Neural cell (in vitro differentiated cells): ENCODE measurements around the gene ABT1. TPM values are rescaled to one million over a fixed set of nuclear protein-coding genes. Genes with fewer than 3 reads are reported as not detected.

Experiments
- H2AFZ ChIP-seq: fragments of 200-600, 300-800 bp; sonication (generic), shearing (Covaris generic); 2 replicates; pipeline ENCODE4 v1.6.0; 2014; ENCODE audit warnings: low read depth, mild to moderate bottlenecking, antibody characterized with exemption, low read length, moderate library complexity
- H3F3A ChIP-seq: fragments of 200-600 bp; shearing (Covaris generic); 2 replicates; pipeline ENCODE4 v1.6.1; 2016; ENCODE audit warnings: mild to moderate bottlenecking, moderate library complexity, mixed read lengths, antibody characterized with exemption, low read length; ENCODE audit not compliant: insufficient read depth, poor library complexity, severe bottlenecking
- H3K27ac ChIP-seq: fragments of 200-600, 300-800 bp; sonication (generic), shearing (Covaris generic); 2 replicates; pipeline ENCODE4 v1.5.1; 2014; ENCODE audit warnings: mild to moderate bottlenecking, low read length, moderate library complexity
- H3K27me3 ChIP-seq: fragments of 300-800, 200-600 bp; sonication (generic), shearing (Covaris generic); 2 replicates; pipeline ENCODE4 v1.6.0; 2014; ENCODE audit warnings: mild to moderate bottlenecking, low read depth, low read length, moderate library complexity; ENCODE audit not compliant: insufficient read depth
- H3K36me3 ChIP-seq: fragments of 300-800, 200-600 bp; sonication (generic), shearing (Covaris generic); 2 replicates; pipeline ENCODE4 v1.5.1; 2014; ENCODE audit warnings: mild to moderate bottlenecking, antibody characterized with exemption, low read length, moderate library complexity; ENCODE audit not compliant: insufficient read depth
- H3K4me2 ChIP-seq: fragments of 300-800, 200-600 bp; sonication (generic), shearing (Covaris generic); 2 replicates; pipeline ENCODE4 v1.6.0; 2014; ENCODE audit warnings: mild to moderate bottlenecking, low read length
- H3K4me3 ChIP-seq: fragments of 300-800, 200-600 bp; sonication (generic), shearing (Covaris generic); 2 replicates; pipeline ENCODE4 v1.5.1; 2014; ENCODE audit warnings: mild to moderate bottlenecking, low read length, moderate library complexity
- H3K79me2 ChIP-seq: fragments of 200-600 bp; shearing (Covaris generic); replicated peaks from 2 replicates; pipeline ENCODE4 v1.6.0; 2014; ENCODE audit warnings: mild to moderate bottlenecking, low read length, moderate library complexity; ENCODE audit not compliant: insufficient read depth
- H3K9ac ChIP-seq: fragments of 300-800, 200-600 bp; sonication (generic), shearing (Covaris generic); 2 replicates; pipeline ENCODE4 v1.6.1; 2016; ENCODE audit warnings: mild to moderate bottlenecking, low read length, mixed read lengths
- H3K9me2 ChIP-seq: fragments of 200-600 bp; shearing (Covaris generic); 2 replicates; pipeline ENCODE4 v1.6.1; 2016; ENCODE audit warnings: mild to moderate bottlenecking, low read length, mixed read lengths; ENCODE audit not compliant: insufficient read depth
- H3K9me3 ChIP-seq: fragments of 200-600, 300-800 bp; sonication (generic), shearing (Covaris generic); 2 replicates; pipeline ENCODE4 v1.6.1; 2016; ENCODE audit warnings: mild to moderate bottlenecking, mixed run types, low read length, moderate library complexity, mixed read lengths
- H4K20me1 ChIP-seq: fragments of 200-600 bp; shearing (Covaris generic); 2 replicates; pipeline ENCODE4 v1.6.1; 2016; ENCODE audit warnings: mild to moderate bottlenecking, mixed run types; ENCODE audit not compliant: insufficient read depth
- EP300 ChIP-seq: fragments of 450-650 bp; conservative IDR thresholded peaks from 2 replicates; pipeline ENCODE4 v1.6.1; 2014; ENCODE audit warnings: antibody characterized with exemption, mild to moderate bottlenecking, moderate library complexity; ENCODE audit not compliant: poor library complexity, severe bottlenecking
- EZH2 ChIP-seq: fragments of 200-600, 300-800 bp; shearing (Covaris generic), sonication (generic); IDR thresholded peaks from 2 replicates; pipeline ENCODE4 v1.6.1; 2014; ENCODE audit warnings: antibody characterized with exemption, low read length, borderline replicate concordance, mild to moderate bottlenecking; ENCODE audit not compliant: insufficient read depth, poor library complexity, severe bottlenecking
- MXI1 ChIP-seq: fragments of 450-650 bp; conservative IDR thresholded peaks from 2 replicates; pipeline ENCODE4 v1.6.1; 2014; ENCODE audit warnings: antibody characterized with exemption, mild to moderate bottlenecking; ENCODE audit not compliant: poor library complexity, severe bottlenecking
- POLR2AphosphoS5 ChIP-seq: IDR thresholded peaks from 2 replicates; pipeline ENCODE4 v1.6.1; 2012
- RAD21 ChIP-seq: fragments of 450-650 bp; conservative IDR thresholded peaks from 2 replicates; pipeline ENCODE4 v1.6.1; 2014; ENCODE audit warnings: antibody characterized with exemption, mild to moderate bottlenecking, moderate library complexity
- SMC3 ChIP-seq: fragments of 450-650 bp; conservative IDR thresholded peaks from 2 replicates; pipeline ENCODE4 v1.6.1; 2014; ENCODE audit warnings: antibody characterized with exemption, mild to moderate bottlenecking, moderate library complexity; ENCODE audit not compliant: poor library complexity
- TAF1 ChIP-seq: IDR thresholded peaks from 2 replicates; pipeline ENCODE4 v1.6.1; 2012; ENCODE audit warnings: low read depth
- polyA plus RNA-seq: library from polyadenylated mRNA; depleted of rRNA; stranded (reverse); fragments of >200 nt; gene quantifications from 2 replicates; pipeline ENCODE4 v1.2.3, GENCODE V29; 2014
- TF ChIP-seq, protein P1 (sequence below): fragments of 450-650 bp; IDR thresholded peaks from 2 replicates; pipeline ENCODE4 v1.5.1; 2014; ENCODE audit warnings: antibody characterized with exemption, mild to moderate bottlenecking, moderate library complexity; ENCODE audit not compliant: poor library complexity, severe bottlenecking
- TF ChIP-seq, protein P2 (sequence below): IDR thresholded peaks from 2 replicates; pipeline ENCODE4 v1.6.1; 2012; ENCODE audit warnings: borderline replicate concordance

Gene ABT1
- polyA plus RNA-seq, 1 donor from 2014 or later: 26.1 TPM

DNA sequence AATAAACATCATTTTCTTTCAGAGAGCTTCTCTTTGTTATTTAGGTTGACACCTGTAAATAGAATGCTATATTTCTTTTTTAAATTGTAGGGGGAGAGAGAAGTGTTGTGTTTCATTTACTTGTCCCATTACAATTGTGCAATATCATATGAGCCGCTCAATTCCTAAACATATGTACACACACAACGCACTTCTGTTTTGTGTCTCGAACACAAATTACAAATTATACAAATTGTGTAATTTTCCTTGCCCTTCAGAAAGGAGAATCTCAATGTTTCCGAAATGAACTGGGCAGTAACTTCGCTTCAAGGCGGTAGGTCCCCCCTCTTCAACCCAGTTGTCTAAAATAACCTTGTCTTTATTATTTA lies 2.6 kb upstream of the ABT1 start:
- peaks cover 4% of the 10 kb centered on the region for H3K9me3 ChIP-seq
- no peak overlapping the region for H2AFZ ChIP-seq
- no peak overlapping the region for H3K4me2 ChIP-seq
- TF ChIP-seq SMC3: no peak
- TF ChIP-seq TAF1: no peak
- no peak for TF ChIP-seq MXI1
- TF ChIP-seq, protein P1, sequence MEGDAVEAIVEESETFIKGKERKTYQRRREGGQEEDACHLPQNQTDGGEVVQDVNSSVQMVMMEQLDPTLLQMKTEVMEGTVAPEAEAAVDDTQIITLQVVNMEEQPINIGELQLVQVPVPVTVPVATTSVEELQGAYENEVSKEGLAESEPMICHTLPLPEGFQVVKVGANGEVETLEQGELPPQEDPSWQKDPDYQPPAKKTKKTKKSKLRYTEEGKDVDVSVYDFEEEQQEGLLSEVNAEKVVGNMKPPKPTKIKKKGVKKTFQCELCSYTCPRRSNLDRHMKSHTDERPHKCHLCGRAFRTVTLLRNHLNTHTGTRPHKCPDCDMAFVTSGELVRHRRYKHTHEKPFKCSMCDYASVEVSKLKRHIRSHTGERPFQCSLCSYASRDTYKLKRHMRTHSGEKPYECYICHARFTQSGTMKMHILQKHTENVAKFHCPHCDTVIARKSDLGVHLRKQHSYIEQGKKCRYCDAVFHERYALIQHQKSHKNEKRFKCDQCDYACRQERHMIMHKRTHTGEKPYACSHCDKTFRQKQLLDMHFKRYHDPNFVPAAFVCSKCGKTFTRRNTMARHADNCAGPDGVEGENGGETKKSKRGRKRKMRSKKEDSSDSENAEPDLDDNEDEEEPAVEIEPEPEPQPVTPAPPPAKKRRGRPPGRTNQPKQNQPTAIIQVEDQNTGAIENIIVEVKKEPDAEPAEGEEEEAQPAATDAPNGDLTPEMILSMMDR: no peak
- no peak for TF ChIP-seq EZH2
- TF ChIP-seq RAD21: no peak
- TF ChIP-seq EP300: no peak
- TF ChIP-seq, protein P2, sequence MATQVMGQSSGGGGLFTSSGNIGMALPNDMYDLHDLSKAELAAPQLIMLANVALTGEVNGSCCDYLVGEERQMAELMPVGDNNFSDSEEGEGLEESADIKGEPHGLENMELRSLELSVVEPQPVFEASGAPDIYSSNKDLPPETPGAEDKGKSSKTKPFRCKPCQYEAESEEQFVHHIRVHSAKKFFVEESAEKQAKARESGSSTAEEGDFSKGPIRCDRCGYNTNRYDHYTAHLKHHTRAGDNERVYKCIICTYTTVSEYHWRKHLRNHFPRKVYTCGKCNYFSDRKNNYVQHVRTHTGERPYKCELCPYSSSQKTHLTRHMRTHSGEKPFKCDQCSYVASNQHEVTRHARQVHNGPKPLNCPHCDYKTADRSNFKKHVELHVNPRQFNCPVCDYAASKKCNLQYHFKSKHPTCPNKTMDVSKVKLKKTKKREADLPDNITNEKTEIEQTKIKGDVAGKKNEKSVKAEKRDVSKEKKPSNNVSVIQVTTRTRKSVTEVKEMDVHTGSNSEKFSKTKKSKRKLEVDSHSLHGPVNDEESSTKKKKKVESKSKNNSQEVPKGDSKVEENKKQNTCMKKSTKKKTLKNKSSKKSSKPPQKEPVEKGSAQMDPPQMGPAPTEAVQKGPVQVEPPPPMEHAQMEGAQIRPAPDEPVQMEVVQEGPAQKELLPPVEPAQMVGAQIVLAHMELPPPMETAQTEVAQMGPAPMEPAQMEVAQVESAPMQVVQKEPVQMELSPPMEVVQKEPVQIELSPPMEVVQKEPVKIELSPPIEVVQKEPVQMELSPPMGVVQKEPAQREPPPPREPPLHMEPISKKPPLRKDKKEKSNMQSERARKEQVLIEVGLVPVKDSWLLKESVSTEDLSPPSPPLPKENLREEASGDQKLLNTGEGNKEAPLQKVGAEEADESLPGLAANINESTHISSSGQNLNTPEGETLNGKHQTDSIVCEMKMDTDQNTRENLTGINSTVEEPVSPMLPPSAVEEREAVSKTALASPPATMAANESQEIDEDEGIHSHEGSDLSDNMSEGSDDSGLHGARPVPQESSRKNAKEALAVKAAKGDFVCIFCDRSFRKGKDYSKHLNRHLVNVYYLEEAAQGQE: no peak
- TF ChIP-seq POLR2AphosphoS5: no peak
- no peaks in the 10 kb centered on the region for H4K20me1 ChIP-seq
- H3K9me2 ChIP-seq: no peaks in the 10 kb centered on the region
- no peak overlapping the region for H3K4me3 ChIP-seq
- peaks cover 7% of the 10 kb centered on the region for H3F3A ChIP-seq
- peaks cover 47% of the 10 kb centered on the region for H3K27me3 ChIP-seq
- peaks cover 10% of the 10 kb centered on the region for H3K79me2 ChIP-seq
- no peak overlapping the region for H3K27ac ChIP-seq
- no peaks in the 10 kb centered on the region for H3K36me3 ChIP-seq
- H3K9ac ChIP-seq: no peak overlapping the region

DNA sequence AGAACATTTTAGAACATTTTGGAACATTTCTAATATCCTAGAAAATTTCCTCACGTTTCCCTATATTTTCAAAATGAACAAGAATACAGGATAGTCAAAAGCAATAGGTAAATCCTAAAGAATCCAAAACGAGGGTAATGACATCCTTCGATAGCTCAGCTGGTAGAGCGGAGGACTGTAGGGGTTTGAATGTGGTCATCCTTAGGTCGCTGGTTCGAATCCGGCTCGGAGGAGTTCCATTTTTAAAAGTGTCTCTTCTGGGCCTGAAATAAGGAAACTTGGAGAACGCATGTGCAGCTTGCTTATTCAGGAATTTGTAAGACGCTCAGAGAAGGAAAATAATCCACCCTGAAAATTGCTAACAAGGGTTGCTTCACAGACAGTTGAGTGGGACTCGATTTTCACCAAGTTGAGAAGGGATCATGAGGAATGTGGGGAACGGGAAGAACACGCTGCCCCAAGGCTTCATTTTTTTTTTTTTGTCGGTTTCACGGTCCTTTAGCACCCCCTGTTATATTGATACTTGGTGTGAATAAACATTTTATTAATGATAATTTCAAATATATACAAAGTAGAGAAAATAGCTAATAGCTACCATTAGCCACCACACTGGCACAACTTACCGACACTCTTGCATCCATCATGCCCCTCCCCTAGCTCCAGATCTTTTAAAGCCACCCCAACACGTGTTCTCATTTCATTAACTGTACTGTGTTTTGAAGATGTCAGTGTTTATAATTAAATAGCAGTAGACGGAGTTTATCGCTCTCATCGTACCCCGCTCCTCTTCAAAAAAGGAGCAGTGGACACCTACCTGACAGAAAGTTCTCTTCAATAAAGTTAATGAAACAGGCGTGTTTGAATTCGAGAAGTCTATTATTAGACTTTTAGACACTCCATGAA lies 1.8 kb upstream of the ABT1 start:
- H3K27me3 ChIP-seq: peaks cover 47% of the 10 kb centered on the region
- TF ChIP-seq MXI1 (no peak), RAD21 (no peak), EZH2 (no peak)
- TF ChIP-seq, protein P2: no peak
- no peak overlapping the region for H3K27ac ChIP-seq
- no peak overlapping the region for H2AFZ ChIP-seq
- H3K36me3 ChIP-seq: no peaks in the 10 kb centered on the region
- H3K4me3 ChIP-seq: peak overlapping the region; percentile 85
- no peaks in the 10 kb centered on the region for H4K20me1 ChIP-seq
- H3K79me2 ChIP-seq: peaks cover 10% of the 10 kb centered on the region
- peaks cover 4% of the 10 kb centered on the region for H3K9me3 ChIP-seq
- H3K9me2 ChIP-seq: no peaks in the 10 kb centered on the region
- peak overlapping the region; percentile 97 for H3K4me2 ChIP-seq
- H3F3A ChIP-seq: peaks cover 7% of the 10 kb centered on the region
- H3K9ac ChIP-seq: no peak overlapping the region
